K562 (cell line): Measurements from ENCODE around the gene SHFL. TPM values are rescaled to one million over a fixed set of nuclear protein-coding genes. Genes with fewer than 3 reads are reported as not detected.

Experiments
- ATAC-seq: fragments of 200-7000 bp; cut with Tn5 transposase; 3 replicates; pipeline ENCODE4 v1.9.1; 2020; ENCODE audit warnings: moderate library complexity
- BruUV-seq: library from RNA; stranded (reverse); fragments of 400-500 nt; replicated peaks from 2 replicates; lab custom pipeline; 2021; lab: Mats Ljungman, UMichigan
- CTCF ChIA-PET: fragments of 300-600 bp; formaldehyde crosslinking; extraction: SDS; loops from one replicate; lab custom pipeline; 2021; ENCODE audit warnings: low intra/inter-chr PET ratio; lab: Yijun Ruan, JAX
- POLR2A ChIA-PET: fragments of 300-600, 350-650 bp; sonication (Branson Sonifier 250); formaldehyde crosslinking; extraction: SDS; loops from one replicate; lab custom pipeline; 2021; ENCODE audit warnings: antibody characterized with exemption, inconsistent platforms; lab: Yijun Ruan, JAX
- DNase-seq, 4 experiments: peaks; one replicate each; pipeline versions ENCODE4 v3.0.0 to v3.0.0-alpha.2; 2011 to 2018; ENCODE audit warnings: low spot score in 3 of 4, mixed read lengths in 3 of 4; ENCODE audit errors: extremely low read depth in 1 of 4
- FAIRE-seq: peaks from 2 replicates; lab custom pipeline; 2011; peaks lifted over from hg19 to GRCh38; lab: Jason Lieb, UNC
- H2AFZ ChIP-seq: 2 replicates; pipeline ENCODE4 v1.6.0; 2011; ENCODE audit warnings: low read depth, low read length, control low read depth, inconsistent platforms
- H3K27ac ChIP-seq: fragments of 200-600 bp; 3 replicates; pipeline ENCODE4 v1.8.0; 2011; ENCODE audit warnings: low read depth, mild to moderate bottlenecking, control low read depth, inconsistent platforms, low read length, moderate library complexity, mixed read lengths; ENCODE audit errors: extremely low read depth
- H3K27me3 ChIP-seq, 2 experiments: fragments of 300-600 bp in 1 of 2; 2 replicates in 1 of 2; 3 replicates in 1 of 2; pipeline versions ENCODE4 v1.6.0 to v1.8.0; 2011; ENCODE audit warnings: inconsistent platforms in 2 of 2, low read length in 2 of 2, mild to moderate bottlenecking in 1 of 2, mixed read lengths in 1 of 2, moderate library complexity in 1 of 2; ENCODE audit not compliant: control insufficient read depth in 2 of 2, insufficient read depth in 2 of 2
- H3K36me3 ChIP-seq: fragments of 300-600 bp; 3 replicates; pipeline ENCODE4 v1.8.0; 2011; ENCODE audit warnings: mild to moderate bottlenecking, low read length, inconsistent platforms; ENCODE audit not compliant: control insufficient read depth, insufficient read depth
- H3K4me1 ChIP-seq, 2 experiments: fragments of 200-600 bp in 1 of 2; replicated peaks in 1 of 2; 2 replicates in 1 of 2; 3 replicates in 1 of 2; pipeline versions ENCODE4 v1.5.1 to v1.8.0; 2011; ENCODE audit warnings: inconsistent platforms in 2 of 2, low read length in 2 of 2, mild to moderate bottlenecking in 1 of 2, mixed read lengths in 1 of 2, moderate library complexity in 1 of 2; ENCODE audit not compliant: control insufficient read depth in 2 of 2, insufficient read depth in 2 of 2
- H3K4me2 ChIP-seq: 2 replicates; pipeline ENCODE4 v1.6.1; 2011; ENCODE audit warnings: low read length, control low read depth, inconsistent platforms, mixed read lengths; ENCODE audit not compliant: insufficient read depth
- H3K4me3 ChIP-seq: fragments of 200-600 bp; sonication (generic), shearing (Covaris generic); 2 replicates; pipeline ENCODE4 v1.5.1; 2016; ENCODE audit warnings: control low read depth, inconsistent platforms
- H3K79me2 ChIP-seq: fragments of 200-600 bp; 3 replicates; pipeline ENCODE4 v1.8.0; 2011; ENCODE audit warnings: low read length, inconsistent platforms; ENCODE audit not compliant: control insufficient read depth, insufficient read depth
- H3K9ac ChIP-seq, 2 experiments: 2 replicates each; pipeline versions ENCODE4 v1.6.0 to v1.6.1; 2011; ENCODE audit warnings: low read depth in 2 of 2, low read length in 2 of 2, control low read depth in 1 of 2, inconsistent platforms in 1 of 2, mild to moderate bottlenecking in 1 of 2, mixed read lengths in 1 of 2; ENCODE audit not compliant: insufficient read depth in 1 of 2
- H3K9me1 ChIP-seq: one replicate; pipeline ENCODE4 v1.6.0; 2011; ENCODE audit warnings: inconsistent platforms, mild to moderate bottlenecking, low read length, moderate library complexity; ENCODE audit not compliant: control insufficient read depth, insufficient read depth
- H3K9me3 ChIP-seq: replicated peaks from 2 replicates; pipeline ENCODE4 v1.5.1; 2011; ENCODE audit warnings: low read depth, low read length, inconsistent platforms; ENCODE audit not compliant: control insufficient read depth, insufficient read depth
- H4K20me1 ChIP-seq: replicated peaks from 2 replicates; pipeline ENCODE4 v1.6.1; 2011; ENCODE audit warnings: low read length, inconsistent platforms, mixed read lengths; ENCODE audit not compliant: control insufficient read depth, insufficient read depth
- CCNT2 ChIP-seq: IDR thresholded peaks from 2 replicates; pipeline ENCODE4 v1.6.1; 2011; ENCODE audit warnings: borderline replicate concordance, low read depth, mild to moderate bottlenecking, moderate library complexity, mixed read lengths, low read length; ENCODE audit not compliant: insufficient read length; ENCODE audit errors: extremely low read depth
- SIN3A ChIP-seq, 2 experiments: fragments of 150-350 bp in 1 of 2; IDR thresholded peaks; 2 replicates each; pipeline ENCODE4 v1.6.1; 2011 to 2016; ENCODE audit warnings: borderline replicate concordance in 2 of 2, low read depth in 2 of 2, low read length in 2 of 2, mild to moderate bottlenecking in 2 of 2, moderate library complexity in 2 of 2; ENCODE audit not compliant: control insufficient read depth in 1 of 2
- SP2 ChIP-seq: IDR thresholded peaks from 2 replicates; pipeline ENCODE4 v1.6.1; 2011; ENCODE audit warnings: mild to moderate bottlenecking, low read depth, low read length, moderate library complexity; ENCODE audit not compliant: poor library complexity, severe bottlenecking; ENCODE audit errors: extremely low read depth
- TGIF2 ChIP-seq: sonication (generic); formaldehyde crosslinking; IDR thresholded peaks from 2 replicates; pipeline ENCODE4 v1.8.1; 2022; ENCODE audit warnings: mild to moderate bottlenecking, missing genetic modification reagents, moderate library complexity
- WGBS: fragments of 100-300 bp; shearing (Covaris generic); methylation state at CpG from one replicate; pipeline ENCODE4 v1.1.6; 2016; ENCODE audit warnings: low coverage, mixed read lengths; ENCODE audit not compliant: insufficient coverage; ENCODE audit errors: missing lambda C conversion rate; 5-methylcytosine and 5-hydroxymethylcytosine counted together
- in situ Hi-C: fragments of 300-500 bp; cut with MboI; formaldehyde crosslinking; loops from 4 replicates; pipeline ENCODE4 v1.15.0; 2018; ENCODE audit warnings: inconsistent platforms, mixed read lengths
- intact Hi-C: fragments of 100-400 bp; cut with micrococcal nuclease; formaldehyde crosslinking; loops from 2 replicates; pipeline ENCODE4 v1.14.2; 2022
- polyA plus RNA-seq, 8 experiments: library from polyadenylated mRNA; depleted of rRNA in 4 of 8; stranded (reverse) in 5 of 8; unstranded in 3 of 8; fragments of >200 nt; fragmentation: Nextera tagmentation in 2 of 8; fragmentation: Illumina TruSeq in 1 of 8; extraction: Ambion mirVana in 2 of 8; extraction: Trizol in 1 of 8; gene quantifications; 2 replicates each; pipeline versions ENCODE4 v1.2.1 to v1.2.3, GENCODE V29; 2011 to 2014; ENCODE audit warnings: inconsistent platforms in 1 of 8, missing spikeins in 1 of 8
- total RNA-seq, 7 experiments: library from RNA; depleted of rRNA in 6 of 7; stranded (reverse); fragments of >200 nt in 6 of 7; fragmentation: Illumina TruSeq in 2 of 7; extraction: Trizol in 2 of 7; gene quantifications; 2 replicates each; pipeline versions ENCODE4 v1.2.1 to v1.2.3, GENCODE V29; 2011 to 2021; ENCODE audit warnings: low replicate concordance in 1 of 7
- TF ChIP-seq, protein P1 (sequence below): sonication (generic); formaldehyde crosslinking; IDR thresholded peaks from 2 replicates; pipeline ENCODE4 v1.8.0; 2022; ENCODE audit warnings: missing genetic modification reagents, mild to moderate bottlenecking, moderate library complexity, borderline replicate concordance
- TF ChIP-seq, protein P2 (sequence below), 2 experiments: fragments of 450-650 bp; IDR thresholded peaks; 2 replicates each; pipeline ENCODE4 v1.6.1; 2016

The SHFL gene
- total and polyA plus RNA-seq, 9 of the 15 experiments (the other 6 are each of a cell fraction or from before 2014, with no cell fraction given) = 1.5 to 25.7 (median 13.0) TPM

DNA sequence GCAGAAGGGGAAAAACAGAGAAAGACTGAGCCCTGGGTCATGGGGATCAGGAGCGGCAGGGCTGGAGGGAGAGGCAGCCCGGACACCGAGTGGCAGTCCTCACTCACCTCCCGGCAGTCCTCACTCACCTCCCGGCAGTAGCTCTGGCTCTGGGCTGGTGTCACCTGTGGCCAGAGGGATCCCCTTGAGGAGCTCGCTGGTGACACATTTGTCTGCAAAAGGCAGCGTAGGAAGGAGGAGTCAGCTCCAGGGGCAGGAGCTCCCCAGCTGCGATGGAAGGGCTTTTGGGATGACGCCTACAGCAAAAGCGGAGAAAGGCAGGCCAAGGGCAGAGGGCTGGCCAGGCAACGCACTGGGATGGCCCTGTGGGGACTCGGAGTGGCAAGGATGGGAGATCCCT is 32.8 kb downstream of the SHFL start:
- ChIA-PET POLR2A (interaction anchor here (5.8 kb wide), 1 partner anchor 12 kb away, joined by 49 read pairs; the partner anchor contains the start of gene PPAN), CTCF (no interaction called here)
- peak overlapping the region; percentile 78 for H3K27ac ChIP-seq
- TF ChIP-seq, protein P1, sequence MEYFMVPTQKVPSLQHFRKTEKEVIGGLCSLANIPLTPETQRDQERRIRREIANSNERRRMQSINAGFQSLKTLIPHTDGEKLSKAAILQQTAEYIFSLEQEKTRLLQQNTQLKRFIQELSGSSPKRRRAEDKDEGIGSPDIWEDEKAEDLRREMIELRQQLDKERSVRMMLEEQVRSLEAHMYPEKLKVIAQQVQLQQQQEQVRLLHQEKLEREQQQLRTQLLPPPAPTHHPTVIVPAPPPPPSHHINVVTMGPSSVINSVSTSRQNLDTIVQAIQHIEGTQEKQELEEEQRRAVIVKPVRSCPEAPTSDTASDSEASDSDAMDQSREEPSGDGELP (CRISPR knock-in tag) = peak; percentile 44; the same call in 1 of the 2 replicates
- TF ChIP-seq, protein P2, sequence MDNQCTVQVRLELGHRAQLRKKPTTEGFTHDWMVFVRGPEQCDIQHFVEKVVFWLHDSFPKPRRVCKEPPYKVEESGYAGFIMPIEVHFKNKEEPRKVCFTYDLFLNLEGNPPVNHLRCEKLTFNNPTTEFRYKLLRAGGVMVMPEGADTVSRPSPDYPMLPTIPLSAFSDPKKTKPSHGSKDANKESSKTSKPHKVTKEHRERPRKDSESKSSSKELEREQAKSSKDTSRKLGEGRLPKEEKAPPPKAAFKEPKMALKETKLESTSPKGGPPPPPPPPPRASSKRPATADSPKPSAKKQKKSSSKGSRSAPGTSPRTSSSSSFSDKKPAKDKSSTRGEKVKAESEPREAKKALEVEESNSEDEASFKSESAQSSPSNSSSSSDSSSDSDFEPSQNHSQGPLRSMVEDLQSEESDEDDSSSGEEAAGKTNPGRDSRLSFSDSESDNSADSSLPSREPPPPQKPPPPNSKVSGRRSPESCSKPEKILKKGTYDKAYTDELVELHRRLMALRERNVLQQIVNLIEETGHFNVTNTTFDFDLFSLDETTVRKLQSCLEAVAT (IDR thresholded peaks at IDR 0.05) = no peak
- TF ChIP-seq SIN3A (IDR thresholded peaks at IDR 0.05; ENCODE audit: borderline replicate concordance in 2 of 2, control insufficient read depth in 1 of 2, low read depth in 2 of 2, low read length in 2 of 2) (0 out of 4 replicates have a peak, but pooled peaks of 1 of the 2 experiments have one; percentile 34), CCNT2 (no peak), SP2 (peak; percentile 7), TGIF2 (CRISPR knock-in tag) (peak; percentile 55; the same call in 1 of the 2 replicates)
- H3K4me2 ChIP-seq = peak overlapping the region; percentile 95
- FAIRE-seq (no peak), ATAC-seq (peak; percentile 18), DNase-seq (peak in 1 of 4 experiments; percentile 47)
- no peaks in the 10 kb centered on the region for H3K9me1 ChIP-seq
- no peaks in the 10 kb centered on the region for H3K9me3 ChIP-seq
- H2AFZ ChIP-seq = no peak overlapping the region
- BruUV-seq = no TSS peak
- peaks cover 44% of the 10 kb centered on the region; the same call in 2 of the 3 replicates for H3K36me3 ChIP-seq
- intact Hi-C loops (no loop called here), in situ Hi-C loops (no loop called here)
- WGBS = 6% methylated on average over 12 of the region's 12 CpGs
- peak overlapping the region; percentile 87 for H3K4me3 ChIP-seq
- 0 out of 2 replicates have a peak, but pooled peaks cover 5% of the 10 kb centered on the region for H4K20me1 ChIP-seq
- H3K27me3 ChIP-seq = no peaks in the 10 kb centered on the region
- H3K9ac ChIP-seq = peak overlapping the region; percentile 95 to 96
- peaks cover 15% of the 10 kb centered on the region for H3K79me2 ChIP-seq
- H3K4me1 ChIP-seq = peaks cover 3 to 57% of the 10 kb centered on the region in 2 experiments; a peak in 3 of 5 replicates
